ENCODE results near the gene PTGDS. TPM values are rescaled to one million over a fixed set of nuclear protein-coding genes. Genes with fewer than 3 reads are reported as not detected.

PTGDS gene
- total and polyA plus RNA-seq, 2 donors (not counting 1 experiment from before 2014, with no cell fraction given): 0.13 TPM; not detected in 1

DNA sequence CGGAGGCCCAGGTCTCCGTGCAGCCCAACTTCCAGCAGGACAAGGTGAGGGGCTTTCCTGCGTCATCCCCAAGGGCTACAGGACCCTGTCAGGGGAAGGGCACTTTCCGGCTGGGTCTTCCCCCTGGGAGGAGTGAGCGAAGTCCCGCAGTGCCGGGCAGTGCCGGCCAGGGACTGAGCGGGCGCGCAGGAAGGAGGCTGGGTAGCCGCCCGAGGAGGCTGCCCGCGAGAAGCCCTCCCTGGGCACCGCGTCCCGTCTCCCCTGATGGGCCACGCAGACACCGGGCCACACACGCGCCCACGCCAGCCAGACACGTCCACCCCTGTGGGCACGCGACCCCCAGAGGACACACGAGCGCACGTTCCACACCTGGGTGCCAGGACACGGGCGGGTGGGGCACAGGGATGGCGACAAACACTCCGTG lies 357 bp downstream of the PTGDS start:
- peaks cover 0 to 54% (median 8%) of the 10 kb centered on the region in 4 experiments for H3K27me3 ChIP-seq (replicated peaks in 1 of 4; ENCODE audit: control extremely low read depth in 1 of 4, control insufficient read depth in 3 of 4, insufficient read depth in 4 of 4, low read length in 3 of 4)
- Mint-ChIP-seq H3K27me3 (peaks cover 12% of the 10 kb centered on the region), H3K27ac (no peak overlapping the region), H3K4me3 (peak overlapping the region; percentile 55), H3K4me1 (peaks cover 5% of the 10 kb centered on the region), H3K9me3 (ENCODE audit: insufficient read depth) (no peaks in the 10 kb centered on the region)
- 49% methylated on average over 32 of the region's 33 CpGs for WGBS (ENCODE audit: insufficient coverage)
- ATAC-seq (ENCODE audit: low read depth) (no peak), DNase-seq (no peak)
- no peak overlapping the region for H3K27ac ChIP-seq (ENCODE audit: low read length in 2 of 2)
- peak overlapping the region in 3 of 5 experiments; percentile 2 to 29 (median 14) for H3K4me3 ChIP-seq (ENCODE audit: control extremely low read depth in 1 of 5, extremely low read depth in 1 of 5, insufficient read depth in 1 of 5, low read depth in 2 of 5, low read length in 4 of 5)
- peak overlapping the region; percentile 22 for H2AFZ ChIP-seq (ENCODE audit: insufficient read depth, low read depth, low read length, poor library complexity, severe bottlenecking)
- peaks cover 3 to 5% of the 10 kb centered on the region in 2 donors for H3K4me1 ChIP-seq (ENCODE audit: control insufficient read depth in 2 of 2, insufficient read depth in 2 of 2, low read length in 2 of 2)
- POLR2A ChIA-PET: interaction anchor here (0.9 to 1.1 kb wide), 2 partner anchors 15 to 92 kb away, joined by 3 to 4 read pairs; partner anchors contain the start of gene PAXX
- intact Hi-C loops (cut with micrococcal nuclease): no loop called here
- CTCF ChIA-PET: no interaction called here
- no peaks in the 10 kb centered on the region for H3K36me3 ChIP-seq (replicated peaks in 1 of 2; ENCODE audit: control extremely low read depth in 1 of 2, control insufficient read depth in 1 of 2, extremely low read depth in 1 of 2, insufficient read depth in 2 of 2, low read length in 1 of 2)
- H3K9ac ChIP-seq (ENCODE audit: low read length): no peak overlapping the region
- H3K9me3 ChIP-seq (ENCODE audit: control extremely low read depth in 1 of 3, control insufficient read depth in 2 of 3, insufficient read depth in 1 of 3, low read length in 2 of 3): peaks cover 0 to 13% (median 0%) of the 10 kb centered on the region in 3 donors
- TF ChIP-seq EZH2 (IDR thresholded peaks at IDR 0.05; ENCODE audit: borderline replicate concordance, insufficient read depth, low read depth, low read length, poor library complexity, severe bottlenecking) (no peak), CTCF (IDR thresholded peaks at IDR 0.05) (no peak)
- peak overlapping the region; percentile 77 for H3K4me2 ChIP-seq (replicated peaks; ENCODE audit: low read depth, low read length, poor library complexity, severe bottlenecking)
- no peaks in the 10 kb centered on the region for H4K20me1 ChIP-seq (ENCODE audit: control insufficient read depth, insufficient read depth, low read length, poor library complexity, severe bottlenecking)
- H3K79me2 ChIP-seq (ENCODE audit: control insufficient read depth, insufficient read depth, low read length): no peaks in the 10 kb centered on the region

DNA sequence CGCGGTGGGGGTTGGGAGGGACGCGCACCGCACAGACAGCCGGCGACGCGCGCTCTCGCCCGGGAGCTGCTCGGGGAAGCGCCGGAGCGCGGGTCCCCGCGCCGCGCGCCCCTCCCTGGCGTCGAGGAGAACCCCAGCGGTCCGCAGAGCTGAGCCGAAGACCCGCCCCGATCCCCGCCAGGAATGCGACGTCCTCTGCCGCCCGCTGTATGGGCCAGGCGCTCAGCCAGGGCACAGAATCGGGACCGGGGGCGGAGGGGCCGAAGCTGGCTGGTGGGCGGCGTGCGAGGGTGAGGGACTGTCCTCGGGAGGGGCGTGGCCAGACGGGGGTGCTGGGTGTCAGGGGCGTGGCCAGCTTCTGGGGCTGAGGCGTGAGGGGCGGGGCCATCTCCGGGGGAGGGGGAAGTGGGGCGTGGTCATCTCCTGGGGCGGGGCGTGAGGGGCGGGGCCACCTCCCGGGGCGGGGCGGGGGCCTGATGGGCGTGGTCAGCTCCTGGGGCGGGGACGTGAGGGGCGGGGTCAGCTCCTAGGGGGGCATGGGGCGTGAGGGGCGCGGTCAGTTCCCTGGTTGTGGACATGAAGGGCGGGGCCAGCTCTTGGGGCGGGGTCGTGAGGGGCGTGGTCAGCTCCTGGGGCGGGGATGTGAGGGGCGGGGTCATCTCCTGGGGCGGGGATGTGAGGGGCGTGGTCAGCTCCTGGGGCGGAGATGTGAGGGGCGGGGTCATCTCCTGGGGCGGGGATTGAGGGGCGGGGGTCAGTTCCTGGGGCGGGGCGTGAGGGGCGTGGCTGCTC lies 965 bp downstream of the PTGDS start:
- Histone ChIP-seq H3K79me2 (ENCODE audit: control insufficient read depth, insufficient read depth, low read length) (no peaks in the 10 kb centered on the region), H4K20me1 (ENCODE audit: control insufficient read depth, insufficient read depth, low read length, poor library complexity, severe bottlenecking) (no peaks in the 10 kb centered on the region), H3K9ac (ENCODE audit: low read length) (no peak overlapping the region), H3K27me3 (replicated peaks in 1 of 4; ENCODE audit: control extremely low read depth in 1 of 4, control insufficient read depth in 3 of 4, insufficient read depth in 4 of 4, low read length in 3 of 4) (peaks cover 0 to 59% (median 8%) of the 10 kb centered on the region in 4 experiments), H3K4me1 (ENCODE audit: control insufficient read depth in 2 of 2, insufficient read depth in 2 of 2, low read length in 2 of 2) (peaks cover 3 to 5% of the 10 kb centered on the region in 2 donors), H2AFZ (ENCODE audit: insufficient read depth, low read depth, low read length, poor library complexity, severe bottlenecking) (peak overlapping the region; percentile 22), H3K9me3 (ENCODE audit: control extremely low read depth in 1 of 3, control insufficient read depth in 2 of 3, insufficient read depth in 1 of 3, low read length in 2 of 3) (peaks cover 0 to 13% (median 0%) of the 10 kb centered on the region in 3 donors), H3K4me2 (replicated peaks; ENCODE audit: low read depth, low read length, poor library complexity, severe bottlenecking) (peak overlapping the region; percentile 77), H3K27ac (ENCODE audit: low read length in 2 of 2) (no peak overlapping the region), H3K4me3 (ENCODE audit: control extremely low read depth in 1 of 5, extremely low read depth in 1 of 5, insufficient read depth in 1 of 5, low read depth in 2 of 5, low read length in 4 of 5) (peak overlapping the region in 3 of 5 experiments; percentile 2 to 29 (median 14)), H3K36me3 (replicated peaks in 1 of 2; ENCODE audit: control extremely low read depth in 1 of 2, control insufficient read depth in 1 of 2, extremely low read depth in 1 of 2, insufficient read depth in 2 of 2, low read length in 1 of 2) (no peaks in the 10 kb centered on the region)
- TF ChIP-seq EZH2 (IDR thresholded peaks at IDR 0.05; ENCODE audit: borderline replicate concordance, insufficient read depth, low read depth, low read length, poor library complexity, severe bottlenecking) (no peak), CTCF (IDR thresholded peaks at IDR 0.05) (no peak)
- Mint-ChIP-seq H3K4me3 (no peak overlapping the region), H3K9me3 (ENCODE audit: insufficient read depth) (no peaks in the 10 kb centered on the region), H3K27me3 (peaks cover 12% of the 10 kb centered on the region), H3K4me1 (peaks cover 5% of the 10 kb centered on the region), H3K27ac (no peak overlapping the region)
- POLR2A ChIA-PET: interaction anchor here (0.6 to 1.1 kb wide), 3 partner anchors 14 to 487 kb away, joined by 3 to 4 read pairs (median 3); partner anchors contain the start of gene PAXX
- CTCF ChIA-PET: no interaction called here
- ATAC-seq (ENCODE audit: low read depth) (peak; percentile 63), DNase-seq (peak; percentile 68)
- WGBS (ENCODE audit: insufficient coverage): 5% methylated on average over 59 of the region's 78 CpGs
- intact Hi-C loops (cut with micrococcal nuclease): no loop called here

All from B cell (primary cell).